RCC 7860 (cell line): ENCODE data around the gene SLC12A8.

Experiments used
- DNase-seq: peaks from one replicate; pipeline ENCODE4 v3.0.0-alpha.2; 2015; ENCODE audit warnings: low spot score
- FAIRE-seq: peaks from 2 replicates; lab custom pipeline; 2012; peaks lifted over from hg19 to GRCh38; lab: Jason Lieb, UNC

SLC12A8 gene

GRCh38 chr3:125188955-125189354 lies 23.6 kb downstream of the SLC12A8 start:
- no peak for DNase-seq
- no peak for FAIRE-seq

GRCh38 chr3:125187599-125187910 lies 25.0 kb downstream of the SLC12A8 start:
- no peak for FAIRE-seq
- DNase-seq: no peak

- FAIRE-seq: no peak
- DNase-seq: no peak
These were observed 25.5 kb downstream of the SLC12A8 start for GRCh38 chr3:125186800-125187598.

- FAIRE-seq: no peak
- DNase-seq: no peak
These were observed 26.2 kb downstream of the SLC12A8 start for GRCh38 chr3:125186261-125186787.

- DNase-seq (no peak), FAIRE-seq (no peak)
These were observed 26.7 kb downstream of the SLC12A8 start for GRCh38 chr3:125185805-125186204.

GRCh38 chr3:125179884-125180240 lies 32.7 kb downstream of the SLC12A8 start:
- no peak for FAIRE-seq
- DNase-seq: no peak

- FAIRE-seq (no peak), DNase-seq (no peak)
These were observed 33.2 kb downstream of the SLC12A8 start for GRCh38 chr3:125179143-125179883.

- DNase-seq (no peak), FAIRE-seq (no peak)
These were observed 34.8 kb downstream of the SLC12A8 start for GRCh38 chr3:125177746-125178145.

GRCh38 chr3:125175295-125176078 lies 37.1 kb downstream of the SLC12A8 start:
- DNase-seq (no peak), FAIRE-seq (no peak)

- no peak for FAIRE-seq
- DNase-seq: no peak
These were observed 40.2 kb downstream of the SLC12A8 start for GRCh38 chr3:125172346-125172745.

GRCh38 chr3:125168711-125169393 lies 43.7 kb downstream of the SLC12A8 start:
- FAIRE-seq: no peak
- DNase-seq: no peak

GRCh38 chr3:125166599-125167136 lies 45.9 kb downstream of the SLC12A8 start:
- FAIRE-seq (no peak), DNase-seq (no peak)

GRCh38 chr3:125165948-125166553 lies 46.5 kb downstream of the SLC12A8 start:
- DNase-seq (no peak), FAIRE-seq (no peak)

GRCh38 chr3:125165189-125165947 lies 47.2 kb downstream of the SLC12A8 start:
- DNase-seq (no peak), FAIRE-seq (no peak)

GRCh38 chr3:125163739-125164601 lies 48.6 kb downstream of the SLC12A8 start:
- no peak for DNase-seq

GRCh38 chr3:125161607-125162219 lies 50.8 kb downstream of the SLC12A8 start:
- no peak for FAIRE-seq
- DNase-seq: no peak

More at GRCh38 chr3:125163739-125164601, 48.6 kb downstream of the SLC12A8 start:
- no peak for FAIRE-seq

GRCh38 chr3:125160606-125161371 lies 51.8 kb downstream of the SLC12A8 start:
- DNase-seq (no peak), FAIRE-seq (no peak)
